ENCODE results near the gene TBPL1.

- TF ChIP-seq HDAC2 (IDR thresholded peaks at IDR 0.05): no peak
- TF ChIP-seq POLR2A (IDR thresholded peaks at IDR 0.05; ENCODE audit: low read length): no peak
- TF ChIP-seq REST (IDR thresholded peaks at IDR 0.05): no peak
- no peak for TF ChIP-seq CTCF (IDR thresholded peaks at IDR 0.05)
Observed at GRCh38 chr6:133966654-133967329, 13.8 kb downstream of the TBPL1 start.
